Hypothalamus (tissue), 51 donors: ENCODE data around the gene EMP1.
"Not testable (repeated sequence)": the region's sequence is repeated elsewhere in the genome, so short reads cannot be mapped to it uniquely, and the experiment has no call there.

Experiments used
- DNase-seq, 51 donors: peaks; one replicate each; lab custom pipeline; 2025; lab: John Stamatoyannopoulos, UW

The EMP1 gene

GRCh38 chr12:13253966-13254760 lies 57.6 kb downstream of the EMP1 start:
- DNase-seq = no peak

DNA sequence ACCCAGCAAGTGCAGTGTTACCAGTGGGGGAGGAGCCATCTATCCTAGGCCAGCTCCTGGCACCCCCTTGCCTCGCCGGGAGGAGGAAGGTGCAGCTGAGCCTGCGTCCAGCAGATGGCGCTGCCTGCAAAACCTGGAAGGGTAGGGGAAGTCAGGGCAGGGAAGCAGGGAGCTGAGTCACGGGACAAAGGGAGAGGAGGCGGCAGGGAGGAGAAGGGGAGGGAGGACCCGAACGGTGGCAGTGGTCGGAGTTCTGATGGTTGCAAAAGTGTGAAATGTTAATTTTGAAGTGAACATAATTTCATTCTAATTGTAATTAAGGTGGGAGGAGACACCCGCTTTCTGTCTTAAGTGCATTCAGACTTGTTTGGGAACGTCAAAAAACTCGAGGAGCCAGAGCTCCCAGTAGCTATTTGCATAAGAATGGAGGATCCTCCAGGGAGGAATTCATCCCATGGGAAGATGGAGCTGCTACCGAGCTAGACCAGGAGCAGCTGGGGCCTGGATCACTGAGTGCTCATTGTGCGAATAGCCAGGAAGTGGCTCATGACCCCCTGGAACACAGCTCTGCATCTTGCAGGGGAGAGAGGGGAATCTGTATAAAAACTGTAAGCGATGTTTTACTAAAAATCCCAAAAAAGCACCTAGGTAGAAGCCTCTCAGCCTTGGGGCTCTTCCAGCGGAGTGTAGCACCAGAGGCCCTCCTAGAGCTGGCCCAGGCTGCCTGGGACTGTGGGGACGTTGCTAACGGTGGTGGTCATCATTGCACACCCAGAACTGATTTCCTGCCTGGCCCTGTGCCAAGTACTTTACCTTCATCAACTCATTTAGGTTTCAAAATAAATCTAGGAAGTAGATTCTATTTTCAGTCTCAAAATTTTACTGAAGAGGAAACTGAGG lies 59.5 kb downstream of the EMP1 start:
- peak; percentile 38 to 96 (median 87) for DNase-seq

- DNase-seq = peak in 1 of 51 donors; percentile 1
These were observed 60.1 kb downstream of the EMP1 start for GRCh38 chr12:13256692-13257045.

- no peak for DNase-seq
These were observed 60.9 kb downstream of the EMP1 start for GRCh38 chr12:13257356-13257875.

DNA sequence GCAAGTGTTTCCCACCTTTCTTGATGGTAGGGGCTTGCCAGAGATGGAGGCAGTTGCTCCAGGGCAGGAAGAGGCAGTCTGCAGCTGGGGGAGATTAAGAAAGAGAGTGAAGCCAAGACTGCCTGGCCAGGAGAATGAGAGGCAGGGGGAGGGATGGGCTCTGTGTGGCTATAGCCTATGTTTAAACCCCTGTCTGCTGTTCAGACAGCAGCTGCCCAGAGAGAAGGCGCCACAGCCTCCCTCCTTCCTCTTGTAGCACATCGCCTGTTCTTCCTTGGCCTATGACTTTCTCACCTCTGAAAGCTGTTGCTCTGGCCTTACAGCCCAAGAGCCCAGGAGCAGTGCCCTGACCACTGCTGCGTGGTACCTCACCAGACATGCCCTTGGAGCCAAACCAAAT lies 61.7 kb downstream of the EMP1 start:
- DNase-seq = no peak

- no peak for DNase-seq
These were observed 62.2 kb downstream of the EMP1 start for GRCh38 chr12:13258717-13259119.

DNA sequence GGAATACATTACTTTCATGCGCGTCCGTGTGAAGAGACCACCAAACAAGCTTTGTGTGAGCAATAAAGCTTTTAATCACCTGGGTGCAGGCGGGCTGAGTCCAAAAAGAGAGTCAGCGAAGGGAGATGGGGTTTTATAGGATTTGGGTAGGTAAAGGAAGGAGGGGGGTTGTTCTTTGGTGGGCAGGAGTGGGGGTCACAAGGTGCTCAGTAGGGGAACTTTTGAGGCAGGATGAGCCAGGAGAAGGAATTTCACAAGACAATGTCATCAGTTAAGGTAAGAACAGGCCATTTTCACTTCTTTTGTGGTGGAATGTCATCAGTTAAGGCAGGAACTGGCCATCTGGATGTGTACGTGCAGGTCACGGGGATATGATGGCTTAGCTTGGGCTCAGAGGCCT lies 63.1 kb downstream of the EMP1 start:
- DNase-seq = not testable (repeated sequence)

DNA sequence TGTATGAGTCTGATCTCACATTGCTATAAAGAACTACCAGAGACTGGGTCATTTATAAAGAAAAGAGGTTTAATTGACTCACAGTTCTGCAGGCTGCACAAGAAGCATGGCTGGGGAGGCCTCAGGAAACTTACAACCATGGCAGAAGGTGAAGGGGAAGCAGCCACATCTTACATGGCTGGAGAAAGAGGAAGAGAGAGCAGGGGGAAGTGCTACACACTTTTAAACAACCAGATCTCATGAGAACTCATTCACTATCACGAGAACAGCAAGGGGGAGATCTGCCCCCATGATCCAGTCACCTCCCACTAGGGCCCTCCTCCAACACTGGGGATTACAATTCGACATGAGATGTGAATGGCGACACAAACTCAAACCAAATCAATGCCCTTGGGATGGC lies 71.3 kb downstream of the EMP1 start:
- DNase-seq = not testable (repeated sequence)

- DNase-seq = no peak
These were observed 72.1 kb downstream of the EMP1 start for GRCh38 chr12:13268581-13268980.
